ENCODE measurements around the gene DNAH2. TPM values are rescaled to one million over a fixed set of nuclear protein-coding genes. Genes with fewer than 3 reads are reported as not detected.

DNAH2 gene
- total and polyA plus RNA-seq, 2 of the 13 experiments (the other 11 are each of a cell fraction or from before 2014, with no cell fraction given) = not detected

GRCh38 chr17:7677388-7678067 is 40.0 kb upstream of the DNAH2 start:
- Histone ChIP-seq H3K9ac (ENCODE audit: insufficient read depth, low read depth, low read length) (no peak overlapping the region), H3K27me3 (ENCODE audit: control insufficient read depth in 1 of 2, insufficient read depth in 2 of 2, low read length in 2 of 2) (no peaks in the 10 kb centered on the region; a peak in 1 of 5 replicates), H2AFZ (ENCODE audit: low read length) (no peak overlapping the region), H3K79me2 (ENCODE audit: insufficient read depth, low read length) (peaks cover 3% of the 10 kb centered on the region), H3K4me3 (replicated peaks in 1 of 3; ENCODE audit: insufficient read depth in 1 of 3, low read depth in 2 of 3, low read length in 3 of 3) (no peak overlapping the region), H3K36me3 (replicated peaks in 1 of 2; ENCODE audit: control insufficient read depth in 1 of 2, insufficient read depth in 2 of 2, low read length in 2 of 2) (peaks cover 16 to 21% of the 10 kb centered on the region in 2 experiments; a peak in 4 of 5 replicates), H3K9me3 (ENCODE audit: low read length) (peaks cover 7% of the 10 kb centered on the region; the same call in 1 of the 2 replicates), H3K27ac (ENCODE audit: extremely low read length, insufficient read depth, low read length) (no peak overlapping the region), H3K4me2 (ENCODE audit: low read depth, low read length) (no peak overlapping the region), H3K4me1 (ENCODE audit: insufficient read depth, low read length) (no peaks in the 10 kb centered on the region), H4K20me1 (ENCODE audit: insufficient read depth, low read length) (no peaks in the 10 kb centered on the region)
- no TSS peak for BruUV-seq (replicated peaks)
- 94% methylated on average over 10 of the region's 10 CpGs for WGBS (ENCODE audit: low lambda C conversion rate)
- POLR2A ChIA-PET = interaction anchor here (0.5 to 1.9 kb wide), 4 partner anchors 10 to 230 kb away, joined by 3 to 5 read pairs (median 4); partner anchors contain the start of genes SAT2 and TP53
- intact Hi-C loops (cut with micrococcal nuclease; ENCODE audit: unreplicated experiment) = no loop called here
- TF ChIP-seq NRL (CRISPR knock-in tag; IDR thresholded peaks at IDR 0.05; ENCODE audit: borderline replicate concordance) = no peak
- no peak for TF ChIP-seq ZNF205 (CRISPR knock-in tag; IDR thresholded peaks at IDR 0.05)
- TF ChIP-seq PRDM10 (CRISPR knock-in tag; IDR thresholded peaks at IDR 0.05; ENCODE audit: low read depth) = no peak
- no peak for TF ChIP-seq ZNF674 (CRISPR knock-in tag; IDR thresholded peaks at IDR 0.05; ENCODE audit: low read depth)
- TF ChIP-seq KLF9 (CRISPR knock-in tag; IDR thresholded peaks at IDR 0.05; ENCODE audit: low read depth) = no peak
- TF ChIP-seq TSC22D2 (CRISPR knock-in tag; IDR thresholded peaks at IDR 0.05; ENCODE audit: borderline replicate concordance) = no peak
- TF ChIP-seq IRF1 (CRISPR knock-in tag; IDR thresholded peaks at IDR 0.05; ENCODE audit: low read depth) = no peak
- no peak for TF ChIP-seq JARID2 (CRISPR knock-in tag; IDR thresholded peaks at IDR 0.05; ENCODE audit: insufficient replicate concordance)
- no peak for TF ChIP-seq ZNF34 (CRISPR knock-in tag; IDR thresholded peaks at IDR 0.05; ENCODE audit: borderline replicate concordance)
- TF ChIP-seq HOXA7 (CRISPR knock-in tag; IDR thresholded peaks at IDR 0.05) = no peak
- no peak for TF ChIP-seq ZFP36L2 (CRISPR knock-in tag; IDR thresholded peaks at IDR 0.05)
- no peak for TF ChIP-seq ZNF616 (CRISPR knock-in tag; IDR thresholded peaks at IDR 0.05; ENCODE audit: low read depth)
- TF ChIP-seq ZKSCAN5 (CRISPR knock-in tag; IDR thresholded peaks at IDR 0.05) = no peak
- no peak for TF ChIP-seq RAD21 (CRISPR knock-in tag; IDR thresholded peaks at IDR 0.05)
- TF ChIP-seq TCF7L2 (IDR thresholded peaks at IDR 0.05; ENCODE audit: low read depth, low read length) = no peak
- TF ChIP-seq ZNF800 (CRISPR knock-in tag; IDR thresholded peaks at IDR 0.05) = no peak
- no peak for TF ChIP-seq ZNF629 (CRISPR knock-in tag; conservative IDR thresholded peaks at IDR 0.05)
- ATAC-seq (no peak), FAIRE-seq (no peak), DNase-seq (ENCODE audit: low spot score) (no peak)
- CTCF ChIA-PET (ENCODE audit: low intra/inter-chr PET ratio, low total read pairs) = no interaction called here
- in situ Hi-C loops (cut with HindIII; ENCODE audit: extremely low pct_ligation_motif_present, low pct_unique_long_range_greater_than_20kb) = no loop called here
